H9 (cell line): ENCODE measurements around the gene FRYL. TPM values are rescaled to one million over a fixed set of nuclear protein-coding genes. Genes with fewer than 3 reads are reported as not detected.

Source experiments
- DNase-seq: peaks from one replicate; pipeline ENCODE4 v3.0.0-alpha.2; 2017
- H2AFZ ChIP-seq: one replicate; pipeline ENCODE4 v1.6.1; 2013; ENCODE audit warnings: mild to moderate bottlenecking, low read length, control low read depth, moderate library complexity
- H2AK5ac ChIP-seq: 2 replicates; pipeline ENCODE4 v1.6.1; 2013; ENCODE audit warnings: low read length, control low read depth, mixed read lengths; ENCODE audit not compliant: insufficient read length
- H2BK120ac ChIP-seq: one replicate; pipeline ENCODE4 v1.6.1; 2013; ENCODE audit warnings: low read depth, mild to moderate bottlenecking, low read length, control low read depth, inconsistent platforms; ENCODE audit not compliant: poor library complexity, severe bottlenecking
- H2BK12ac ChIP-seq: 2 replicates; pipeline ENCODE4 v1.6.1; 2013; ENCODE audit warnings: low read length, control low read depth, mixed read lengths, low read depth; ENCODE audit not compliant: insufficient read length
- H2BK15ac ChIP-seq: 2 replicates; pipeline ENCODE4 v1.6.1; 2013; ENCODE audit warnings: low read depth, low read length, control low read depth
- H2BK20ac ChIP-seq: one replicate; pipeline ENCODE4 v1.6.1; 2013; ENCODE audit warnings: low read depth, mild to moderate bottlenecking, low read length, control low read depth, inconsistent platforms; ENCODE audit not compliant: poor library complexity, severe bottlenecking
- H2BK5ac ChIP-seq: 2 replicates; pipeline ENCODE4 v1.6.1; 2013; ENCODE audit warnings: low read length, control low read depth, mixed read lengths; ENCODE audit not compliant: insufficient read length
- H3K14ac ChIP-seq: 2 replicates; pipeline ENCODE4 v1.6.1; 2013; ENCODE audit warnings: low read length, control low read depth; ENCODE audit not compliant: insufficient read depth
- H3K18ac ChIP-seq: 2 replicates; pipeline ENCODE4 v1.6.1; 2013; ENCODE audit warnings: low read depth, mild to moderate bottlenecking, mixed read lengths, low read length, control low read depth; ENCODE audit not compliant: insufficient read length
- H3K23ac ChIP-seq: 2 replicates; pipeline ENCODE4 v1.6.1; 2013; ENCODE audit warnings: low read length, control low read depth, mixed read lengths, low read depth; ENCODE audit not compliant: insufficient read length
- H3K23me2 ChIP-seq: 2 replicates; pipeline ENCODE4 v1.6.1; 2013; ENCODE audit warnings: low read depth, mild to moderate bottlenecking, mixed read lengths, low read length, control low read depth; ENCODE audit not compliant: insufficient read length, poor library complexity, severe bottlenecking
- H3K27ac ChIP-seq: 2 replicates; pipeline ENCODE4 v1.5.1; 2013; ENCODE audit warnings: low read length, control low read depth, mixed read lengths, low read depth; ENCODE audit not compliant: insufficient read length
- H3K27me3 ChIP-seq: 2 replicates; pipeline ENCODE4 v1.6.1; 2013; ENCODE audit warnings: low read length, control low read depth, inconsistent platforms; ENCODE audit not compliant: insufficient read depth
- H3K4ac ChIP-seq: 2 replicates; pipeline ENCODE4 v1.6.1; 2013; ENCODE audit warnings: low read depth, mild to moderate bottlenecking, control low read depth, inconsistent platforms, low read length, moderate library complexity
- H3K4me1 ChIP-seq: 2 replicates; pipeline ENCODE4 v1.6.1; 2013; ENCODE audit warnings: low read length, control low read depth, inconsistent platforms; ENCODE audit not compliant: insufficient read depth
- H3K4me2 ChIP-seq: 2 replicates; pipeline ENCODE4 v1.6.1; 2013; ENCODE audit warnings: low read length, control low read depth, mixed read lengths; ENCODE audit not compliant: insufficient read length, insufficient read depth
- H3K56ac ChIP-seq: 2 replicates; pipeline ENCODE4 v1.6.1; 2013; ENCODE audit warnings: low read depth, mild to moderate bottlenecking, mixed read lengths, low read length, control low read depth; ENCODE audit not compliant: insufficient read length
- H3K79me1 ChIP-seq: 2 replicates; pipeline ENCODE4 v1.6.1; 2013; ENCODE audit warnings: low read depth, mild to moderate bottlenecking, moderate library complexity, low read length, control low read depth, inconsistent platforms; ENCODE audit not compliant: insufficient read depth, poor library complexity, severe bottlenecking
- H3K79me2 ChIP-seq: 2 replicates; pipeline ENCODE4 v1.6.1; 2013; ENCODE audit warnings: low read length, control low read depth, inconsistent platforms; ENCODE audit not compliant: insufficient read depth
- H3K9ac ChIP-seq: 2 replicates; pipeline ENCODE4 v1.6.1; 2013; ENCODE audit warnings: low read length, control low read depth, mixed read lengths; ENCODE audit not compliant: insufficient read length; ENCODE audit errors: extremely low read depth
- H3K9me3 ChIP-seq: one replicate; pipeline ENCODE4 v1.6.1; 2013; ENCODE audit warnings: low read depth, low read length, inconsistent platforms; ENCODE audit not compliant: control insufficient read depth
- H3T11ph ChIP-seq: one replicate; pipeline ENCODE4 v1.6.1; 2013; ENCODE audit warnings: mild to moderate bottlenecking, low read length, control low read depth, inconsistent platforms
- H4K20me1 ChIP-seq: one replicate; pipeline ENCODE4 v1.6.1; 2013; ENCODE audit not compliant: control insufficient read depth, insufficient read length, insufficient read depth
- H4K5ac ChIP-seq: 2 replicates; pipeline ENCODE4 v1.6.1; 2013; ENCODE audit warnings: low read depth, mild to moderate bottlenecking, mixed read lengths, low read length, control low read depth; ENCODE audit not compliant: insufficient read length
- H4K8ac ChIP-seq: replicated peaks from 2 replicates; pipeline ENCODE4 v1.6.1; 2013; ENCODE audit warnings: low read length, control low read depth, mixed read lengths, low read depth; ENCODE audit not compliant: insufficient read length
- H4K91ac ChIP-seq: 2 replicates; pipeline ENCODE4 v1.6.1; 2013; ENCODE audit warnings: low read depth, mild to moderate bottlenecking, moderate library complexity, mixed read lengths, low read length, control low read depth; ENCODE audit not compliant: insufficient read length
- H3K27ac Mint-ChIP-seq, 3 experiments: 2 replicates in 2 of 3; 3 replicates in 1 of 3; pipeline ENCODE4 v1.8.0; 2020 to 2021; ENCODE audit warnings: mixed read lengths in 3 of 3, mild to moderate bottlenecking in 1 of 3, moderate library complexity in 1 of 3
- H3K27me3 Mint-ChIP-seq: 2 replicates; pipeline ENCODE4 v1.8.0; 2021; ENCODE audit warnings: low read depth, mild to moderate bottlenecking, moderate library complexity, mixed read lengths
- H3K36me3 Mint-ChIP-seq, 3 experiments: 2 replicates in 2 of 3; 3 replicates in 1 of 3; pipeline ENCODE4 v1.8.0; 2020 to 2021; ENCODE audit warnings: low read depth in 3 of 3, mixed read lengths in 3 of 3; ENCODE audit not compliant: insufficient read depth in 1 of 3
- H3K4me1 Mint-ChIP-seq, 2 experiments: 2 replicates each; pipeline ENCODE4 v1.8.0; 2020; ENCODE audit warnings: mixed read lengths in 2 of 2
- H3K4me3 Mint-ChIP-seq, 2 experiments: 2 replicates in 1 of 2; 3 replicates in 1 of 2; pipeline ENCODE4 v1.8.0; 2020 to 2021; ENCODE audit warnings: mild to moderate bottlenecking in 2 of 2, mixed read lengths in 2 of 2, moderate library complexity in 1 of 2
- H3K9me3 Mint-ChIP-seq, 2 experiments: 2 replicates in 1 of 2; 3 replicates in 1 of 2; pipeline ENCODE4 v1.8.0; 2020; ENCODE audit warnings: mild to moderate bottlenecking in 2 of 2, mixed read lengths in 2 of 2, moderate library complexity in 1 of 2
- WGBS: extraction: QIAGEN DNeasy Blood & Tissue Kit; methylation state at CpG from one replicate; pipeline ENCODE4 v1.1.7; 2013; ENCODE audit warnings: missing lambda C conversion rate, low lambda C conversion rate, mixed read lengths; ENCODE audit not compliant: insufficient read length; ENCODE audit errors: extremely low coverage; 5-methylcytosine and 5-hydroxymethylcytosine counted together
- total RNA-seq: library from RNA; stranded (reverse); gene quantifications from 2 replicates; pipeline ENCODE4 v1.2.1, GENCODE V29; 2021
- TF ChIP-seq, protein P1 (sequence below): fragments of 200-600 bp; sonication (generic); conservative IDR thresholded peaks from 3 replicates; pipeline ENCODE4 v1.8.0; 2021; ENCODE audit warnings: antibody characterized with exemption, mild to moderate bottlenecking

The FRYL gene
- total RNA-seq, 1 experiment from 2014 or later: 31.5 TPM

GRCh38 chr4:48767055-48767929, 12.8 kb downstream of the FRYL start:
- H3K9me3 ChIP-seq: no peaks in the 10 kb centered on the region
- no peak overlapping the region for H3K27ac ChIP-seq
- H3K4me3 Mint-ChIP-seq: no peak overlapping the region
- no CpG with 5 or more reads among the region's 12 CpGs for WGBS
- H2BK120ac ChIP-seq: no peak overlapping the region
- H3K36me3 Mint-ChIP-seq: no peaks in the 10 kb centered on the region
- H3K9ac ChIP-seq: no peak overlapping the region
- no peak overlapping the region for H2AFZ ChIP-seq
- H3K79me2 ChIP-seq: peaks cover 18% of the 10 kb centered on the region; the same call in 1 of the 2 replicates
- H3K27me3 Mint-ChIP-seq: no peaks in the 10 kb centered on the region
- H4K20me1 ChIP-seq: no peaks in the 10 kb centered on the region
- no peak overlapping the region for H3K4me2 ChIP-seq
- H2BK12ac ChIP-seq: no peak overlapping the region
- H2BK5ac ChIP-seq: no peak overlapping the region
- no peaks in the 10 kb centered on the region for H3K27me3 ChIP-seq
- no peak overlapping the region for H3K14ac ChIP-seq
- H4K91ac ChIP-seq: no peak overlapping the region
- H3K27ac Mint-ChIP-seq: peak overlapping the region in 1 of 3 experiments; percentile 32; a peak in 2 of 7 replicates
- TF ChIP-seq, protein P1, sequence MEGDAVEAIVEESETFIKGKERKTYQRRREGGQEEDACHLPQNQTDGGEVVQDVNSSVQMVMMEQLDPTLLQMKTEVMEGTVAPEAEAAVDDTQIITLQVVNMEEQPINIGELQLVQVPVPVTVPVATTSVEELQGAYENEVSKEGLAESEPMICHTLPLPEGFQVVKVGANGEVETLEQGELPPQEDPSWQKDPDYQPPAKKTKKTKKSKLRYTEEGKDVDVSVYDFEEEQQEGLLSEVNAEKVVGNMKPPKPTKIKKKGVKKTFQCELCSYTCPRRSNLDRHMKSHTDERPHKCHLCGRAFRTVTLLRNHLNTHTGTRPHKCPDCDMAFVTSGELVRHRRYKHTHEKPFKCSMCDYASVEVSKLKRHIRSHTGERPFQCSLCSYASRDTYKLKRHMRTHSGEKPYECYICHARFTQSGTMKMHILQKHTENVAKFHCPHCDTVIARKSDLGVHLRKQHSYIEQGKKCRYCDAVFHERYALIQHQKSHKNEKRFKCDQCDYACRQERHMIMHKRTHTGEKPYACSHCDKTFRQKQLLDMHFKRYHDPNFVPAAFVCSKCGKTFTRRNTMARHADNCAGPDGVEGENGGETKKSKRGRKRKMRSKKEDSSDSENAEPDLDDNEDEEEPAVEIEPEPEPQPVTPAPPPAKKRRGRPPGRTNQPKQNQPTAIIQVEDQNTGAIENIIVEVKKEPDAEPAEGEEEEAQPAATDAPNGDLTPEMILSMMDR: peak; percentile 53; the same call in 2 of the 3 replicates
- H3K4me1 Mint-ChIP-seq: peaks cover 14% of the 10 kb centered on the region in 2 experiments
- H3K9me3 Mint-ChIP-seq: no peaks in the 10 kb centered on the region
- no peak overlapping the region for H3K56ac ChIP-seq
- H3T11ph ChIP-seq: no peak overlapping the region
- H2AK5ac ChIP-seq: no peak overlapping the region
- H2BK20ac ChIP-seq: no peak overlapping the region
- no peak overlapping the region for H3K23ac ChIP-seq
- H3K4ac ChIP-seq: no peak overlapping the region
- H2BK15ac ChIP-seq: no peak overlapping the region
- DNase-seq: no peak
- H4K8ac ChIP-seq: no peak overlapping the region
- no peak overlapping the region for H4K5ac ChIP-seq
- no peaks in the 10 kb centered on the region for H3K4me1 ChIP-seq
- no peaks in the 10 kb centered on the region for H3K23me2 ChIP-seq
- no peak overlapping the region for H3K18ac ChIP-seq
- peaks cover 5% of the 10 kb centered on the region for H3K79me1 ChIP-seq
